HG03103 (cell line): ENCODE measurements around the gene PEAK1.

Experiments used
- ATAC-seq: cut with Tn5 transposase; IDR thresholded peaks from one replicate; pipeline ENCODE4 v1.9.1; 2021; ENCODE audit warnings: low read depth; ENCODE audit not compliant: unreplicated experiment

The PEAK1 gene

GRCh38 chr15:77419836-77420609, at the start of gene PEAK1:
Gene PEAK1 (minus strand): TSS chr15:77420104. CDS start chr15:77181926, 238,178 bp downstream.
- peak; percentile 80 for ATAC-seq

GRCh38 chr15:77468896-77469295, 49.0 kb upstream of the PEAK1 start:
- no peak for ATAC-seq

DNA sequence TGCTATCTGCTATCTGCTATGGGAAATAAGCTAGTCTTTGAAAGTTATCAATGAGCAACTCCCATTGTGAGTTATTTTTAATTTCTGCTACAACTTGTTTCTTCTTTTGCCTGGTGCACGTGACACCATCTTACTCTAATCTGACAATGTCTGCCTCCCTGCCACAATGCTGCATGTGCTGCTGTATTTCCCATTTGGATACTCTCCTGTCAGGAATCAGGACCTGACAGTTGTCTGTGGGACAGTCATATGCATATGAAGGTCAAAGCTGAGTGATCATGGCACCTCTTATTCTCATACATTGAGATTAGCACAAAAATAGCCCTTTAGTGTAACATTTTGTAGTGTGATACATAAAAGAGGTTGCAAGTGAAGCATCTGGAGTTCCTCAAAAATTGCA, 46.6 kb upstream of the PEAK1 start:
- ATAC-seq, result no peak

GRCh38 chr15:77464129-77464865, 44.4 kb upstream of the PEAK1 start:
- no peak for ATAC-seq

GRCh38 chr15:77461486-77461885, 41.6 kb upstream of the PEAK1 start:
- no peak for ATAC-seq

DNA sequence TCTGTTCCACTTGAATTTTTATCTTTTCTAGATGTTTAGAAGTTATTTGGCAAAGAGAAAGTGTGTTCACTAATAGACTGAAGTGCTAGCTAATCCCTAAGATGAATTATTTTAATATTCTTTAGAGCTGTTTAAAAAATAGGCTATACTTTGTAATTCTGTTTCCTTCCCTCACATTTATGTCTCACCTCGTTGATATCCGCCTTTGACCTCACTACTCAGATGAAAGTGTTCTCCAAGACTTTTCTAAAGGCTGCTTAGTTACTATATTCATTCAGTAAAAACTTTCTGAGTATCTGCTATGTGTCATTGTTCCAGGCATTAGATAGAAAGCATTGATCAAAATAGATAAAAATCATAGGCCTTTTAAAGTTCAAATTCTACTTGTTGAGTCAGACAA, 39.1 kb upstream of the PEAK1 start:
- no peak for ATAC-seq

DNA sequence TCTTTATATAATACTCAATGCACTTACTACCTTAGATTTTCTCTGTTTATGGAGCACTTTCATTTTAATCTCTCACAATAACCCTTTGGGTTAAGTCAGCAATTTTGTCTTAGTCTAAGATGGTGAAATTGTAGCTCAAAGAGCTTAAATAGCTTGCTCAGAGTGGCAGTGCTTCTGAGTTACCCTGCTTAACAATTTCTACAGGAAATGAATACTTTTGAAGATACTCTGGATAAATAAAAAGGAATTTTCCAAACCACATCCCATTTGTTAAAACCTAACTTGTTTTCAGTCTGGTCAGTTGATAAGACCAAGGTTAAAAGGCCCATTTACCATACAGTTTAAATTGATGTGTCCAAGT, 38.0 kb upstream of the PEAK1 start:
- ATAC-seq, result no peak

DNA sequence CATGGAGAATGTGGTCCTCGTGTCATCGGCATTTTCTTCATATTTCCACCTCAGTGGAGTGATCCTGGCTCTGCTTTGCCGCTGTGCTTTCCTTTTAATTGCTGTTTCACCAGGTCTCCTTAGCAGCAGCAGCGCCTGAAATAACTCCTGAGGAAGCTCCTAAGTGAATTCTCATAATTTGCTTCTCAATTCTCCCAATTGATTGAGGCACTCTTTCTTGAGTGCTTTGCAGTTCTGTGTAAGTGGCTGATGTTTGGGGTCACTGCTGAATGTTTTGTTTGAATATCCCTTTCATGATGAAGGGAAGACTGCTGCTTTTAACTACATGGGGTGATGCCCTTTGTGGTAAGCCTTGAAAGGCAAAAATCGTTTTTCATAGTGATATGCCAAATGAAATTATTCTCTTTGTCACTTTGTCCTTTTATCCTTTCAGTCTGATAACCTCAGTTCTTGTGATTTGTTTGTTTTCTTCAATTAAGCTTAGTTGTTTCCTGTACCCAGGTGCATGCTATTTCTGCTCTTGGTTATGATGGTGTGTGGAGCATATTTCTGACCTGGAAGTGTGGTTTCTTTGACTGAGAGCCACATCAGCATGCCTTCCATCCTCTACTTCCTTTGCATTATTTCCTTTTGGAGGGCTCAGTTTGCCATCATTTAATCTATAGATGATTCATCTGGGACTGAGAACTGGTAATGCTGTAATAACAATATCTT, 37.4 kb upstream of the PEAK1 start:
- ATAC-seq, result no peak

DNA sequence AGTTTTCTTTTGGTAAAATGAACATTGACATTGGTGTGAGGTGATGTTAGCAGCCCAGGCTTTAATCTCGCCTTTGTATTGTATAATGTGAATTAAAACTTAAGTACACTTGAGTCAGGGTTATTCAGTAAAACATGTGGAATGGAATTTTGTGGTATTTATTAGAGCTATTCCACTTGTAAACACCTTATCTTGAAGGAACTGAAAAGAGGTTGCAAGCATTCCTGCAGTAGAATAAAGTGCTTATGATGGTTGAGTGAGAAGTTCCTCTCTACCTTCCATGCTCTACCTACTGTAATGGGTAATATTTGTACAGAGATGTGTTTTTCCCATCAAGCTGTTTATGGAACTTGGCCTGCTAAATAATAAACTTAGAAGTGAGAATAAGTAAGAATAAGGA, 36.8 kb upstream of the PEAK1 start:
- no peak for ATAC-seq

DNA sequence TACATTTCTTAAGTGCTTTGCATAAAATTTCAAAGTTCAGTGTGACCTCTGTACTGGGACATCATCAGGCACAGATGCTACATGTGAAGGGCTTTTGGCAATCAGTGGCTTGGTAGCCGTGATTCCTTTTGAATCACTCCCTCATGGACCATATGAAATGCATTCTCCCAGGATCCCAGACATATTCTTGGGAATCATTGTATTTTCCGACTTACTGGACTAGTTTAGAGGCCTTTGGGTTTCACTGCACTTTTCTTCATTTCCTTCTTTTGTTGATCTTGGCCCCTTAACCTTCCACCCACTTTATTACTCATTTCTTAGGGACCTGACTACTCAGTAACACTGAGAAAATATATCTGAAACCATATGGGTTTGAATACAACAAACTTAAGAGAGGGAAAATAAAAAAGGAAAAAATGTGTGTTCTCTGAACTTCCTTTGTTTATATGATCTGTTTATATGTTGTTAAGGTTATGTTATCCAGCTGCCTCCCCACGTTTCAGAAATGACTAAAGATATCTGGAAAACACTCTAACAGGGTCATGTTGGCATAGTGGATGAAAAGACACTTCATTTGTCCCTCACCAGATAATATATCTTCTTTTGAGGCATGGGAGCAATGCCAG, 35.9 kb upstream of the PEAK1 start:
- no peak for ATAC-seq

DNA sequence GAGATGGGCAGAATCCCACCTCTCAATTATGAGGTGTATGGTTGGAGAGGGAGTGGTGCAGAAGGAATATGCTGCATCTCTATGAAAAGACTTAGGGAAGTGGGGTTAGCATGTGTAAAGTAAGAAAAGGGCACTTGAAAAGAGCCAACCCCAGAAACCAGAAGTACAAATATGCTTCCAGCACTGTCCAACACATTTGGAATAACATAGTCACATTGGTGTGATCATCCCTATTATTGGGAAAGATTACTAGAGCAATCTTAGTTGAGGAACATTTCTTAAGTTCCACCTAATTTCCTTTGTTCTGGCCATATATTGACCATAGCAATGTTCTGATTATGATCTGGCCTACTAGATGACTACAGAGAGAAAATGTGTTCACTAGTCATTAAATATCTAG, 35.0 kb upstream of the PEAK1 start:
- ATAC-seq, result no peak

GRCh38 chr15:77454265-77454664, 34.4 kb upstream of the PEAK1 start:
- no peak for ATAC-seq

GRCh38 chr15:77446840-77447390, 27.0 kb upstream of the PEAK1 start:
- no peak for ATAC-seq

- ATAC-seq, result peak; percentile 76
Measured at GRCh38 chr15:77440378-77440999, 20.6 kb upstream of the PEAK1 start.

DNA sequence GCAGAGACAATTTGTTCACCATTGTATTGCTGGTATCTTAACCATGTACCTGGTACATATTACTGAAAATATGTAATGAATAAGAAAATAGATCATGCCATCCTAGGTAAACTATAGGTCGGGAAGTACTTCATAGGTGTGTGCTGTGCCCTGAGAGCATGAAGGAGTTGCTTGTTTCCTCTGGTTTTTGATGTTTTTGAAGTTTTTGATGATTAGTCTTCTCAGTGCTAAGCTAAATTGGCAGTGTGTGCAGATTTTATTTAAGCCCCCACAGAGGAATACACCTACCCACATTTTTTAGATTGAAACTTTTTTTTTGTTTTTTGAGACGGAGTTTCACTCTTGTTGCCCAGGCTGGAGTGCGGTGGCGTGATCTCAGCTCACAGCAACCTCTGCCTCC, 17.4 kb upstream of the PEAK1 start:
- ATAC-seq, result no peak

DNA sequence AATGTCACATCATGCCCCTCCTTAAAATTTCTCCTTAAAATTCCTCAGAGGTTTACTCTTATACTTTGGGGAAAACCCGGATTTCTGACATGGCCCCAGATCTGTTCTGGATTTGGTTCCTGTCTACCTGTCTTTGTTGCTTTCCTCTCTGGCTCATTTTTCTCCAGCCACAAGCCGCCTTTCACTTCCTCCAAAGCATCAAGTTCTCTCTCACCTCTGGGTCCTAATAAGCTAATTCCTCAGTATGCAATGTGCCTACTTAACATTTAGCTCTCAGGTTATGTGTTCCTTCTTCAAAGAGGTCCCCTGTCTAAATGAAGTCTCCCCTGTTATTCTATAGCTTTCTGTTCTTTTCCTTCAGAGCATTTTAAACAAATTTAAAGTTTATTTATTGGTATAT, 16.9 kb upstream of the PEAK1 start:
- no peak for ATAC-seq

GRCh38 chr15:77430652-77431051, 10.7 kb upstream of the PEAK1 start:
- no peak for ATAC-seq

GRCh38 chr15:77430213-77430612, 10.3 kb upstream of the PEAK1 start:
- no peak for ATAC-seq

GRCh38 chr15:77426871-77427270, 7.0 kb upstream of the PEAK1 start:
- no peak for ATAC-seq

DNA sequence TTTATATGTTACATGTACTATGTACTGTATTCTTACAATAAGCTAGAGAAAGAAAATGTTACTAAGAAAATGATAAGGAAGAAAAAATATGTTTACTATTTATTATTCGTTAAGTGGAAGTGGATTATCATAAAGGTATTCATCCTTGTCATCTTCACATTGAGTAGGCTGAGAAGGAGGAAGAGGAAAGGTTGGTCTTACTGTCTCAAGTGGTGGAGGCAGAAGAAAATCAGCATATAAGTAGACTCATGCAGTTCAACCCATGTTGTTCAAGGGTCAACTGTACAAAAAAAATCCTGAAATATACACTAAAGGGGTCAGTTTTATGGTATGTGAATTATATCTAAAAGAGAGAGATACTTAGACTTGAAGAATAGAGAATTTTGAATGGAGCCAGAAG, 6.5 kb upstream of the PEAK1 start:
- no peak for ATAC-seq
